NOMO-1 (cell line): ENCODE results near the gene STX4.
"Not testable (repeated sequence)": the region's sequence is repeated elsewhere in the genome, so short reads cannot be mapped to it uniquely, and the experiment has no call there.

ENCODE experiments used
- DNase-seq, 2 experiments: peaks; one replicate each; lab custom pipeline; 2025; ENCODE audit not compliant: unreplicated experiment in 2 of 2; lab: John Stamatoyannopoulos, UW

STX4 gene

GRCh38 chr16:31017756-31018155 is 15.6 kb upstream of the STX4 start:
- DNase-seq = not testable (repeated sequence)

- no peak for DNase-seq
Measured at GRCh38 chr16:31020536-31020935, 12.8 kb upstream of the STX4 start.

- DNase-seq = no peak
Measured at GRCh38 chr16:31022544-31023251, 10.7 kb upstream of the STX4 start.

DNA sequence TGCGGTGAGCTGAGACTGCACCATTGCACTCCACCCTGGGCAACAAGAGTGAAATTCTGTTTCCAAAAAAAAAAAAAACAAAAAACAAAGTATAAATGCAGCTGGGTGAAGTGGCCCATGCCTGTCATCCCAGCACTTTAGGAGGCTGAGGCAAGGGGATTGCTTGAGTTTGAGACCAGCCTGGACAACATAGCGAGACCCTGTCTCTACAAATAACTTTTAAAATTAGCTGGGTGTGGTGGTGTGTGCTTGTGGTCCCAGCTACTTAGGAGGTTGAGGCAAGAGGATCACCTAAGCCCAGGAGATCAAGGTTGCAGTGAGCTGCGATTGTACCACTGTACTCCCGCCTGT is 10.1 kb upstream of the STX4 start:
- DNase-seq = no peak

- DNase-seq = no peak
Measured at GRCh38 chr16:31023627-31024226, 9.6 kb upstream of the STX4 start.

GRCh38 chr16:31025339-31025738 is 8.0 kb upstream of the STX4 start:
- DNase-seq = no peak

- DNase-seq = no peak
Measured at GRCh38 chr16:31029272-31029671, 4.1 kb upstream of the STX4 start.

- DNase-seq = no peak
Measured at GRCh38 chr16:31031276-31031675, 2.1 kb upstream of the STX4 start.

GRCh38 chr16:31033709-31034492 is 543 bp downstream of the STX4 start:
- DNase-seq = peak; percentile 45 to 74

GRCh38 chr16:31036691-31037090 is 3.3 kb downstream of the STX4 start:
- DNase-seq = no peak

- DNase-seq = no peak
Measured at GRCh38 chr16:31038993-31039392, 5.6 kb downstream of the STX4 start.

GRCh38 chr16:31042866-31043265 is 9.5 kb downstream of the STX4 start:
- no peak for DNase-seq

DNA sequence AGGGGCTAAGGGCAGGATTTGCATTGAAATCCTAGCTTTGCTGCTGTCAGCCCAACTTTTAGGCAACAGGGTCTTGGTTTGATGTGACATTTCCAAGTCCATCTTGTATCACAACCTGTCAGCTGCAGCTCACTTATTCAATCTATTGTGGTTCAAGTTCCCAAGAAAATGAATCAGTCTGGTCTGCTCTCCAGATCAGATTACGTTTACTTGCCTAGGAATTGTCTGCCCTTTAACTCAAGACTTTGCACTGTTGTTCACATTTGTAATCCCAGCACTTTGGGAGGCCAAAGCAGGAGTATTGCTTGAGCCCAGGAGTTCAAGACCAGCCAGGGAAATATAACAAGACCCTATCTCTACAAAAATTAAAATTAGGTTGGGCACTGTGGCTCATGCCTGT is 10.0 kb downstream of the STX4 start:
- DNase-seq = no peak

GRCh38 chr16:31043898-31044481 is 10.6 kb downstream of the STX4 start:
- no peak for DNase-seq

DNA sequence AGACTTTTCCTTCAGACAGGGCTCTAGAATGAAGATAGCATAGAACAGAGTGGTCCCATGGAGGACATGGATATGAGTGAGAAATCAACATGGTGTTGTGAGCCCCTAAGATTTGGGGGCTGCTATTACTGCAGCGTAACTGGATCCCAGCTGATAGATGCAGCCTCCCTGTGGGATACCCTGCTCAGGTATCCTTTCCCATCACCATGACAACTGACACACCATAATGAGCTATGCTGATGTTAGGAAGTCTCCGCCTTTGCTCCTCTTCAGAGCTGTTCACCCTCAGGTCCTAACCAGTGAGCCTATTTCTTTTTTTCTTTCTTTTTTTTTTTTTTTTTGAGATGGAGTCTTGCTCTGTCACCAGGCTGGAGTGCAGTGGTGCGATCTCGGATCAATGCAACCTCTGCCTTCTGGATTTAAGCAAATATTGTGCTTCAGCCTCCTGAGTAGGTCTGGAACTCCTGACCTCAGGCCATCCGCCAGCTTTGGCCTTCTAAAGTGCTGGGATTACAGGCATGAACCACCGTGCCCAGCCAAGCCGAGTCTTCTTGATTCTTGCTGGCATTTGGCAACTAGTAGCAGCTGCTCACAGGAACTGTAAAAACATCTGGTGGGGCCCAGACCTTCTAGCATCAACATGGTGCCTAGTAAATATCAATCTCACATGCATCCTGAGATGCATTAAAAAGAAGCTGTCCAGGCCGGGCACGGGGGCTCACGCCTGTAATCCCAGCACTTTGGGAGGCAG is 17.1 kb downstream of the STX4 start:
- DNase-seq = no peak

- peak; percentile 6 to 18 for DNase-seq
Measured at GRCh38 chr16:31052114-31052513, 18.8 kb downstream of the STX4 start.

- no peak for DNase-seq
Measured at GRCh38 chr16:31055613-31056012, 22.3 kb downstream of the STX4 start.

GRCh38 chr16:31061126-31061812 is 27.9 kb downstream of the STX4 start:
- no peak for DNase-seq

- no peak for DNase-seq
Measured at GRCh38 chr16:31061813-31062440, 28.6 kb downstream of the STX4 start.

DNA sequence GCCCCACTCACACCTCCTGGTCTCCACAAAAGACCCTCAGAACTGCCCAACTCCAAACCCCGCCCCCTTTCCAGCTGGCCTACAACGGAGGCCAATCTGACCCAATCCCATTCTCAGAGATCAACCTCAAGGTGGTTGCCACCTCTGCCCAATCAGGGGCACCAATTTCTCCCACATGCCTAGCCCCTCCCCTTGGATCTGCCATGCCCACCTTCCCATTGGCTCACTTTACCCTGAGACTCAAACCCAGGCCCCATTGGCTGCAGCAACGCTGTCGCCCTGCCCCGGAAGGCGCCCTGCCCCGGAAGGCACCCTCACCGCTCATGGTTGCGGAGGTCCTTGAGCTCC is 30.1 kb downstream of the STX4 start:
- no peak for DNase-seq
